Choroid plexus epithelial cell (primary cell): ENCODE measurements around the gene DIAPH1.

Experiments
- DNase-seq: peaks from one replicate; pipeline ENCODE4 v3.0.0-alpha.2; 2010; ENCODE audit warnings: low read depth
- H3K4me3 ChIP-seq: 2 replicates; pipeline ENCODE4 v1.5.1; 2011; ENCODE audit warnings: low read depth, mild to moderate bottlenecking, control low read depth, low read length, moderate library complexity
- CTCF ChIP-seq: conservative IDR thresholded peaks from 2 replicates; pipeline ENCODE4 v1.5.1; 2011; ENCODE audit warnings: low read depth, mild to moderate bottlenecking, control low read depth, inconsistent platforms, low read length, moderate library complexity

The DIAPH1 gene

GRCh38 chr5:141618804-141619554, at the start of gene DIAPH1:
TSS of gene DIAPH1 (minus strand) at chr5:141619000. CDS start at chr5:141618914, 86 bp downstream.
- H3K4me3 ChIP-seq = peak within 1 kb of the TSS; percentile 84
- peak; percentile 98 for DNase-seq
- peak; percentile 85 for TF ChIP-seq CTCF

GRCh38 chr5:141665995-141666940, 47.5 kb upstream of the DIAPH1 start:
- TF ChIP-seq CTCF = no peak
- no peak overlapping the region for H3K4me3 ChIP-seq
- DNase-seq = no peak

DNA sequence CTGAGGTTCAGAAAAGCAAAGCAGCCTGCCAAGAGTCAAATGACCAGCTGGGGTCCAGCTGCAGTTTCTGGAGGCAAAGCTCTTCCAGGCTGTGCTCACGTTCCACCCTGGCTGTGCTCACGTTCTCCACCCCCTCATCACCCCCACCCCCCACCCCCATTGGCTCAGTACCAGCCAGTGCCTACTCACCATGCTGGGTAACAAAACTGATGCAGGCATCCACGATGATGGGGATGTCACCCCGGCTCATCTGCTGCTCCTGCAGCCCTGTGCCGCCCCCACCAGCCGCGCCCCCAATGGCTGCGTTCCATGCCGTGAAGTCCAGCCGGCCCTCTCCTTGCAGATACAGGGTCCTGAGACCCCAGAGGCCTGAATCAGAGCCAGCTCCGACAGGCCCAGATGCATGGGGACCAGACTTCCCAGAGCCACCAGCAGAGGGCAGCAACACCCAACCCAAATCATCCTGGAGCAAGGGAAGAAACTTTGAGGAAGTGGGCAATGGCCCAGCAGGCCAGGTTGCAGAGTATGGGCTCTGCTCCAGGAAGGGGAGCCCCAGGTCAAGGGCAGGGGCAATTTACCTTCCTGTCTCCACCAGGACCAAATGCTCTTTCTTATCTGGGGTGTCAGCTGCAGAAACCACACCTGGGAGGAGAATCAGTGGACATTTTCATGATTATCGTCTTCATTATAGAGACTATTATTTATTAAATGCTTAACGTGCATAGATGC, 46.1 kb upstream of the DIAPH1 start:
- H3K4me3 ChIP-seq = no peak overlapping the region
- peak; percentile 75 for DNase-seq
- peak; percentile 93 for TF ChIP-seq CTCF

- no peak overlapping the region for H3K4me3 ChIP-seq
- TF ChIP-seq CTCF = no peak
- no peak for DNase-seq
Measured at GRCh38 chr5:141663506-141663905, 44.7 kb upstream of the DIAPH1 start.

DNA sequence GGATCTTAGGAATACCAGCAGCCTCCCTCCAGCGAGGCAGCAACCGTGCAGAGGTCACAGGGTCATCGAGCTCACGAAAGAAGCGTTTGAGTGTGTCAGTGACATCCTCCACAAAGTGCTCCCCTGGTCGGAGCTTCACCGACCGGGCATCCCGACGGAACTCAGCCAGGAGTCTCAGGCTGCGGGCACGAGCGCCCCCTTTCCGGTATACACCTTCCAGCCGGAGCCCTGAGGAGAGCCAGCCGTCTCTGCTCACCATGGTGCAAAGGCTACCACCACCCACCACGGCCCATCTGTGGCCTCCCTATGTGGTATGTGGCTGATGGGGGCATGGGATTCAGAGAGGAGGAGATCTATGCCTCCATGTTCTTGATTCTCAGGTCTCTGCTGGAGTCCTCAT, 43.2 kb upstream of the DIAPH1 start:
- H3K4me3 ChIP-seq = no peak overlapping the region
- no peak for DNase-seq
- TF ChIP-seq CTCF = no peak

- peak; percentile 92 for DNase-seq
- TF ChIP-seq CTCF = no peak
- H3K4me3 ChIP-seq = no peak overlapping the region
Measured at GRCh38 chr5:141657937-141658545, 39.2 kb upstream of the DIAPH1 start.
